Uterus (tissue), 2 donors: ENCODE data around the gene DLX6.

Experiments used
- POLR2A ChIP-seq, 2 donors: fragments of 450-650 bp; IDR thresholded peaks; one replicate each; pipeline ENCODE4 v1.6.1; 2016; ENCODE audit warnings: antibody characterized with exemption in 2 of 2, mild to moderate bottlenecking in 1 of 2, moderate library complexity in 1 of 2
- TF ChIP-seq, protein P1 (sequence below), 4 experiments: fragments of 200-600 bp in 2 of 4; fragments of 450-650 bp in 2 of 4; sonication (generic) in 2 of 4; IDR thresholded peaks; one replicate each; pipeline ENCODE4 v1.5.1; 2016 to 2019; ENCODE audit warnings: antibody characterized with exemption in 4 of 4, mild to moderate bottlenecking in 2 of 4, moderate library complexity in 1 of 4

- TF ChIP-seq, protein P1, sequence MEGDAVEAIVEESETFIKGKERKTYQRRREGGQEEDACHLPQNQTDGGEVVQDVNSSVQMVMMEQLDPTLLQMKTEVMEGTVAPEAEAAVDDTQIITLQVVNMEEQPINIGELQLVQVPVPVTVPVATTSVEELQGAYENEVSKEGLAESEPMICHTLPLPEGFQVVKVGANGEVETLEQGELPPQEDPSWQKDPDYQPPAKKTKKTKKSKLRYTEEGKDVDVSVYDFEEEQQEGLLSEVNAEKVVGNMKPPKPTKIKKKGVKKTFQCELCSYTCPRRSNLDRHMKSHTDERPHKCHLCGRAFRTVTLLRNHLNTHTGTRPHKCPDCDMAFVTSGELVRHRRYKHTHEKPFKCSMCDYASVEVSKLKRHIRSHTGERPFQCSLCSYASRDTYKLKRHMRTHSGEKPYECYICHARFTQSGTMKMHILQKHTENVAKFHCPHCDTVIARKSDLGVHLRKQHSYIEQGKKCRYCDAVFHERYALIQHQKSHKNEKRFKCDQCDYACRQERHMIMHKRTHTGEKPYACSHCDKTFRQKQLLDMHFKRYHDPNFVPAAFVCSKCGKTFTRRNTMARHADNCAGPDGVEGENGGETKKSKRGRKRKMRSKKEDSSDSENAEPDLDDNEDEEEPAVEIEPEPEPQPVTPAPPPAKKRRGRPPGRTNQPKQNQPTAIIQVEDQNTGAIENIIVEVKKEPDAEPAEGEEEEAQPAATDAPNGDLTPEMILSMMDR (IDR thresholded peaks at IDR 0.05), result no peak
- TF ChIP-seq POLR2A (IDR thresholded peaks at IDR 0.05), result no peak
Measured at GRCh38 chr7:96991546-96992191, 13.7 kb upstream of the DLX6 start.
